Measurements from ENCODE around the gene ZNF735.

- TF ChIP-seq CTCF (IDR thresholded peaks at IDR 0.05; ENCODE audit: low read depth, low read length, poor library complexity, severe bottlenecking) (no peak), EZH2phosphoT487 (IDR thresholded peaks at IDR 0.05; ENCODE audit: borderline replicate concordance, low read length) (no peak)
These were observed 19.6 kb upstream of the ZNF735 start for GRCh38 chr7:64187408-64187807.
